Right renal pelvis (tissue), 4 donors: ENCODE measurements around the gene GRID1. TPM values are rescaled to one million over a fixed set of nuclear protein-coding genes. Genes with fewer than 3 reads are reported as not detected.

Experiments used
- DNase-seq, 4 donors: peaks; one replicate each; pipeline ENCODE4 v3.0.0-alpha.2; 2013; ENCODE audit warnings: low read depth in 4 of 4, low spot score in 3 of 4, missing footprints in 1 of 4
- polyA plus RNA-seq, 4 donors: library from polyadenylated mRNA; unstranded; fragments of 120-200 nt; gene quantifications; one replicate each; pipeline ENCODE4 v1.2.1, GENCODE V29; 2013; ENCODE audit not compliant: insufficient read length in 4 of 4

The GRID1 gene
- polyA plus RNA-seq, 4 donors: 1.5 to 2.3 (median 2.1) TPM

GRCh38 chr10:86316990-86317389 lies 49.6 kb downstream of the GRID1 start:
- no peak for DNase-seq

DNA sequence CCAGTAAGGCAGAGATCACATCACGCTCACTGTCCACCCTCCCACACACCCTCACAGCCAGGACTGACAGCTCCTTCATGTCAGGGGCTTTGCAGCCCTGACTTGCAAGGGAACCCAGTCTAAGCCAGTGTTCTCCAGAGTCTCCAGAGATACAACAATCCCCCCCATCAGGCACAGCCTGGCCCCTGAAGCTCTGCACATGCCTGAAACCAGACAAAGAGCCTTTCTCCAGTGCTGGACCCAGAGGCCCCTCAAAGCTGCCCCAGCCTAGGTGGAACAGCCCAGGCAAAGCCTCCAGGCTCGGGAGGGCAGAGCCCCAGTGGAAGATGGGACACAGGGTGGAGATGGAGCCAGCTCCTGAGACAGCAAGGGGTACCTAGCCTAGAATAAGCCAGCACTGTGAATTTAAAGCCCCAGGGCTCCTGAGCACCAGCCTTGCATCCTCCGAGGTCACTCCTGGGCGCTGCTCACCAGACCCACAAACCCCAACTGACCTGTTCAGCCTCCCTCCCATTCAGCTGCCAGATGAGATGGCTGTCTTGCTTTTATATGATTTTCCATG lies 50.2 kb downstream of the GRID1 start:
- no peak for DNase-seq

GRCh38 chr10:86315549-86315942 lies 51.0 kb downstream of the GRID1 start:
- no peak for DNase-seq

- DNase-seq: no peak
These were observed 51.7 kb downstream of the GRID1 start for GRCh38 chr10:86314616-86315548.

GRCh38 chr10:86313621-86314041 lies 53.0 kb downstream of the GRID1 start:
- no peak for DNase-seq

DNA sequence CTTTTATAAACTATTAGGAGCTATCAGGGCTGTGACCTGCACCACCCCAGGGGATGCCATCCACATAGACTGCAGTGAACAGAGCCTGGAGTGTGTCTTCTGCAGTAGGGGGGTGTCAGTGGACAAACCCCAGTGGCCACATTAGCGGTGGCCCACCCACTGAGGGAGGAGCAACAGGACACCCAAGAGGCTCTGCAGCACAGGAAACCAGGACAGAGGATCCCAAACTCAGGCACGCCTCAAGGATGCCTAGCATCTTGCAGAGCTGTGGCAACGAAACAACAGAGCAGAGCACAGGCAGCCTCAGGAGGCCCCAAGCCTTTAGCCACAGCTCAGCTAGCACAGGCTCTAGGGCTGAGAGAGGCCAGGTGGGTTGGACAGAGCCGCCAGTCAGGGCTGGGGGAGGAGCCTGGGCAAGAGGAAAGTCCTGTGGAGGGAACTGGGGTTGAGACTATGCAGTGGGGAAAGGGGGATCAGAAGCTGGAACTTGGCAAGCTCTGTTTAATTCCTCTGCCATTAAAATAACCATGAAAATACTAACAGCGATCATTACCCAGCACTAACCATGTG lies 53.8 kb downstream of the GRID1 start:
- no peak for DNase-seq

GRCh38 chr10:86311906-86312305 lies 54.7 kb downstream of the GRID1 start:
- no peak for DNase-seq

DNA sequence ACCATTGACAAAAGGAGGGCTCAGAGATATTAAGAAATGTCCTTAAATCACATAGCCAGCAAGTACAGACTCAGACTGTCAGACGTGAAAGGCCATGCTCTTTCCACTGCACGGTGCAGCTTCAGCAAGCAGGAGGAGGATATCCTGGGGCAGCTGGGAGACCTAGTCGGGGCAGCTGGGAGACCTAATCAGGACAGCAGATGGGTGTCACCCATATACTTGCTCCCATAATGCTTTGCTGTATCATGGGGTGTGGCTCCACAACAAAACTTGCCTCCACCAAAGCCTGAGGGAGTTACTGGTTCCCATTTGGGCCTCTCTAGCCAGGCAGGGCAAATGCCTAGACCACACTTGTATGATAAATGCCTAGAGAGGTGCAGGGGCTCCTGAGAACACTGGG lies 55.4 kb downstream of the GRID1 start:
- DNase-seq: no peak

DNA sequence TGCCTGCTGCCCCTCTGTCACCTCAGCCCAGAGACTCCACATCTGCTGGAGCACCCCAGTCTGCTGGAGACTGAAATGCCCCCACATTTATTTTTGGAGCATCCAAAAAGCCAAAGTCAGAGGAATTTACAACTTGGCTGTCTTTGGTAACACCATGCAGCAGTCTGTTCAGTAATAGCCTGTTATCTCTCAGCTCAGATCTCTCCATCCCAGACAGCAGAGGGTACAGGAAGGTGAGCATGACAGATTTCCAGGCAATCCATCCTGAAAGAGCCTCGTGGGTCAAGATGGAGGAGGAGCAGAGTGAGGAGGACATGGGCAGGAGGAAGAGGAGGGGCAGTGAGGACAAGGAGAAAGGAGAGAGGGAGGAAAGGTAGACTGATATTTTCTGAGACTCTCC lies 55.9 kb downstream of the GRID1 start:
- DNase-seq: no peak

DNA sequence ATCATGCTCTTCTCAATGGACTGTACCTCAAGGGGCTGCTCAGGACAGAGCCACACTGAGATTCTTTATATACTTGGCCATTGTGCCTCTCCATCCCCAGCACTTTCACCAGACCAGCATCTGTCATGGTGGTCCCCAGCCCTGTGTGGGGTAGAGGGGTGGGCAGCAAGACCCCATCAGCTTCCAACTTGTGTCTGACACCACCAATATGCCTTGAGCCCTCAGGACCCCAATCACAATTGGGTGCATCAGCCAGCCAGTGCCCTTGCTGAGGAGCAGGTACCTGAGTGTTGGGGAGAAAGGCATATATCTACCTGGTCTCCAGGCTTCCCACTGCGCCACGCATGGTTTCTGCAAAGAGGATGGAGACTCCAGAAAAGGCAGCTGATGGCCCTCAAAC lies 56.3 kb downstream of the GRID1 start:
- DNase-seq: no peak

- no peak for DNase-seq
These were observed 58.5 kb downstream of the GRID1 start for GRCh38 chr10:86308056-86308455.

DNA sequence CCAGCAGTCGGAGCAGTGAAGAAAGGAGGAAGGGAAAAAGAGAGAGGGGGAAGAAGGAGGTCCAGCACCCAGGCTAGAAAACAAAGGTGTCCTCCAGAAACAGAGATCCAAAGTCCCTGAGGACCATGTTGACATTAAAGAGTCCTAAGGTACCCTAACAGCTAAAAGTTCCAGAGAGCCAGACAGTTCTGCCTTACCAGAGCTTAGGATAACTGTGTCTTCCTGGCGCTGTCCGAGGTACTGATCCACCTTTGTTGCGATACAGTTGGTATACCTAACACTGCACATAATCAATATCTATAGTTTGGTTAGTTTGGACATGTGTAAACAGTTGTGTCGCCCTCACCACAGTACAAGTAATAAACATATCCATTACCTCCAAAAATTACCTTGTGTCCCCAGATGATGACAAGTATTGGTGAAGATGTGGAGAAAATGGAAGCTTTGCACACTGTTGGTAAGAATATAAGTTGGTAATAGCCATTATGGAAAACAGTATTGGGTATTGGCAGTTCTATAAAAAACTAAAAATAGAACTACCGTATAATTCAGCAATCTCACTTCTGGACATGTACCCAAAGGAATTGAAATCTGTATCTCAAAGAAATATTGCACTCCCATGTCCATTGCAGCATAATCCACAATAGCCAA lies 59.8 kb downstream of the GRID1 start:
- peak; percentile 5 to 30 (median 12) for DNase-seq

GRCh38 chr10:86305521-86305920 lies 61.1 kb downstream of the GRID1 start:
- DNase-seq: no peak

GRCh38 chr10:86304436-86304835 lies 62.2 kb downstream of the GRID1 start:
- no peak for DNase-seq

- no peak for DNase-seq
These were observed 63.0 kb downstream of the GRID1 start for GRCh38 chr10:86303626-86304025.

DNA sequence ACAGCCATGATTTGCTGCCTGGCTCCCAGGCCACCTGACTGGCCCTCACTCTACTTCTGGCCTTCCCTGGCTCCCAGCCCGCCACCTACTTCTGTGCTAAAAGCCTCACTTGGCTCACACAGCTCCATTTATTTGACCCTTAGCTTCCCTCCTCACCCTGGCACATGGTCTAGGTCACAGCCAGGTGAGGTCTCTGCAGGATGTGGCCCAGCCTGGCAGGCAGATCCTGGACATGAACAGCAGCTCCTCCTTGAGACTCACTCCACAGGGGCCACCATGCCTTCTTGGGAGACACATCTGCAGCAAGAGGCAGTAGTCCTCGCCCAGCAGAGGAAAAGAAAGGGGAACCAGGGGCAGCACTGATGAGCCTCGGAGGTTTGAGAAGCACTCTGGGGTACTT lies 64.6 kb downstream of the GRID1 start:
- no peak for DNase-seq

- no peak for DNase-seq
These were observed 65.4 kb downstream of the GRID1 start for GRCh38 chr10:86300931-86301830.

DNA sequence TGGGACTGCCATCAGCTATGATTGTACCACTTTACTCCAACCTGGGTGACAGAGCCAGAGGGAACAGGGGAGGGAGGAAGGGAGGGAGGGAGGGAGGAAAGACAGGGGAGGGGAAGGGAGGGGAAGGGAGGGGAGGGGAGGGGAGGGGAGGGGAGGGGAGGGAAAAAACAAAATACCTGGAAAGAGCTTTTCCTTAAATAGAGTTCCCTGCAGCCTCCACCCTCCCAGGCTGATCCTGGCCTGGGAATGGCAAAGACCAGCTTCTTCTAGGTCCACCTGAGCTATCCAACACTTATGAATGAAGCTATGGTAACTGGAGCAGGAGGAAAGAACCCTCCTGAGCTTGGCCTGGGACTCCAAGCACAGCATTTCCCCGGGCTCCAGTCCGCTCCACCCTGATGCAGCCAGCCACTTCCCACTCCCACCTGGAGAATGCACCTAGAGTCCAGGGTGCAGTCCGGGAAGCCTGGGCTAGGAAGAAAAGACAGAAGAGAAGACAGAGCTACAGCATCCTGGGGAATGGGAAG lies 66.1 kb downstream of the GRID1 start:
- no peak for DNase-seq

DNA sequence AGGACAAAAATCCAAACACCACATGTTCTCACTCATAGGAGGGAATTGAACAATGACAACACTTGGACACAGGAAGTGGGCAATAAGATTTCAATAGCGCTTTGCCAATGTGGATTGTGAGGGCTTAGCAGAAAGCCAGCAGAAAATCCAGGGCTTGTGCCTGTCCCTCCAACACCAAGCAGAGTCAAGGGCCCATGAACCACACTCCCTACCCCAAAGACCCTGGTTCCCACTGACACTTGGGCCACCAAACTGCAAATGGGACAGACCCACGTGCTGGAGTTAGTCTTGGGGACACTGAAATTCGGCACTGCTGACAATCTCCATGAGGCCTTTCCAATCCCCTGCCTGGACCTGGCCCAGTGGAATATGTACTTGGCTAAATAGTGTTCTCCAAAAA lies 67.0 kb downstream of the GRID1 start:
- DNase-seq: no peak

- DNase-seq: no peak
These were observed 68.0 kb downstream of the GRID1 start for GRCh38 chr10:86298501-86299001.
